COLO829 (cell line): ENCODE data around the gene MTUS2.

Experiments
- DNase-seq: peaks from one replicate; pipeline ENCODE4 v3.0.0; 2012; ENCODE audit warnings: low spot score

The MTUS2 gene

DNA sequence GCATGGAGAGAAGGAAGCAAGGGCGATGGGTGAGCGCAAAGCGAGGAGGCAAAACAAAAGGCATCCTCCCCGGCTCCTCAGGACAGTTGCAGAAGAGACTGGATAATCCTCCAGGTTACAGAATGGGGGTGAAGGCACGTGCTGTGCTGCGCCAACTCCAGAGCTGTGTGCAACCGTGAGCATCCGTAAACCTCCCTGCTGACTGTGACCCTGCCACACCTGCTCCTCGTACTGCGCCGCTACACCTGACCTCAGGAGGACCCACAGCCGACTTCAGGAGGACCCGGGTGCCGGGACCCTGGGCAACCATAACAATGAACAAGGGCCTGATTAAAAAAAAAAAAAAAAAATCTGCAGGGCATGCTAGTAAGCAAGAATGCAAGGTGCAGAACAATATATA lies 706.6 kb downstream of the MTUS2 start:
- no peak for DNase-seq

DNA sequence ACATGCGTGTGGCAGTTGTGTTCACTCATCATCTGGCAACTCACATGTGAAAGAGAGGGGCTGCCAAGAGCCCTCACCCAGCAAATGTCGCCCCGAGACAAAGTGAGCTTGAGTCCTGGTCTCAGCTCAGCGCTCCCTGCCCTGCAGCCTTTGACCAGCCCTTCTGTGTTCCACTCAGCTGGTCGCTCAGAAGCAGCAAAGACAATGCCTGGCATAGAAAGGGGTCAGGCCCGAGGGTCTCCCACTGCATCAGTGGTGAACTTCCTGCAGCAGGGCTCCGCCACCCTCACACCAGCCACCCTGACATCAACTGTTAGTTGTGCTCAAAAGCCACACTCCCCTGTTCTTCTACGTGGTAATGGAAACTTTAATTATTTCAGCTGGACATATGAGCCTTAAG lies 707.4 kb downstream of the MTUS2 start:
- no peak for DNase-seq

DNA sequence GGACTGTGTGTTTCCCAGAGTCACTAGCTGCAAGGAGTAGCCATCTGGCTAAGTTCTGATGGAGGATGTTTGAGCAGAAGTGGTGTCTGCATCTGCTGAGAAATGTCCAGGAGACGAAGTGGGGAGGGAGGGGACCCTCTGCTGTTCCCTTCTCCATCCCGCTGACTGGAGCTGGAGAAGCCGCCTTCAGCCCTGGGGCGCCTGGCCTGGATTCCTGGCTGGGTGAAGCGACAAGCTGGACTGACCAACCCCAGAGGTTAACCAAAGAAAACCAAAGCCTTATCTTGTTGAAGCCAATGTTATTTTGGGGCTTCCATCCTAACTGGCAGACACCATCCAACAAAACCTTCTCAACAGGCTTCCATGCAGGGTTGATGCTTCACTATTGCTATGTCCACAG lies 707.8 kb downstream of the MTUS2 start:
- DNase-seq: no peak

DNA sequence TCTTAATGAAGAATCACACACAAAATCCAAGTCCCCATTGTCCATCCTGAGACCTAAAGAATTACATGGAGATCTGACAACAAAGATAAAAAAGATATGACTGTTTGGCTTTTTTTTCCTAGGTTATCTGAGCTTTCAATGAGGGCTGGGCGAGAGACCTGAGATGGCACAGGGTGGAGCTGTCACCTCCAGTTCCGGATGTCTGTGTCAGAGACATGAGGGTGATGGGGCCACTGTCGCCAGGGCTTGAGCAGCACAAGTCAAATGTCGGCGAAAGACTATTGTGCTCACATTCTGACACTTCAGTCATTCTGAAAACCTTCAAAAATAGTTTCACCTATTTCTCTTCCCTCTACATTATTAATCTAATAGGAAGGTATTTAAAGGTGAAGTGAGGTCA lies 709.6 kb downstream of the MTUS2 start:
- DNase-seq: no peak

DNA sequence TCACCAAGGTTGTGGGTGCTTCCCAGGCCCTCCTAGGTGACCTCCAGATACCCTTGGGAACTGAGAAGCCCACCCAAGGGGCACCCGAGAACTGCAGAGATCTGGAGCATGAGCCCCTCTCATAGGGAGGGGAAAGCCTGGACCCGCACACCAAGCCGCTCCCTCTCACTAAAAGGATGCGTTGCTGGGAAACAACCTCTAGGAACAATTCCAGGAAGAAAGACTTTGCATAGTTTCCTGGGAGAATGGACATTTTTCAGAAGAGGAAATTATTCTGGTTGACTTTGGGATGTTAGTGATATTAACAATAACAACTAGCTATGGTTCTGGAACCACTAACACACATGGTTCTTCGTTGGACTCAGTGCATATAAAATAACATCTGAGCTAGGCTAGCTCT lies 710.8 kb downstream of the MTUS2 start:
- DNase-seq: no peak

DNA sequence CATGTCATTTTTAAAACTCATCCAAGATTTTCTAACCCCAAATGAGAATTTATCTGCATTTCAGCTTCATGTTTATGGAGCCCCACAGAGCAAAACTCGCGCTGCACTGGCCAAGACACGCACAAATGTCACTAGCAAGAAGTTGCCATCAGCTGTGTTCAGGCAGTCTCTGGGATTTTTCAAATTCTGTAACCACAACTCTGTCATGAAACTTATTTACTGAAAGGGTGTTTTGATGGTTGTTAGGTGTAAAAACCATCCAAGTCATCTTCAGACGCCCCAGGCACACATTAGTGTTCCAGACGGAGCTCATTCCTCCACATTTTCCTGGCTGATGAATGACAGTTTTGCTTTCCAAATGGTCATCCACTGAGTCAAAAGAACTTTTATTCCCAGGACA lies 712.0 kb downstream of the MTUS2 start:
- DNase-seq: no peak

DNA sequence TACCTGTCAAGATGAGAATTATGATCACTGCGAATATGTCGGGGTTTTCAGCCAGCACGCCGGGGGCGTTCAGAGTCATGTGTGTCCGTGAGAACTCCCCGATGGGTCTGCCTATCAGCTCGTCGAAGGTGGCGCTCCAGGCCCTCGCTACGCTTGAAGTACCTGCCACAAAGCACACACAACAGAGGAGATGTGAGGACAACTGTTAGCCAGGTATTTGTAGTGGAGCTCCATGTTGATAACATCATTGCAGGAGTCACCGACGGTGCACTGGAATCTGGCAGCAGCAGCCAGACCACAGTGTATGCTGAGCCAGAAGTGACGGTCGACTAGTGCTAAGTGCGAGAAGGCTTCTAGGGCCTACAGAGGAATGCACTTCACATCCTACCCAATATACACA lies 712.7 kb downstream of the MTUS2 start:
- no peak for DNase-seq

DNA sequence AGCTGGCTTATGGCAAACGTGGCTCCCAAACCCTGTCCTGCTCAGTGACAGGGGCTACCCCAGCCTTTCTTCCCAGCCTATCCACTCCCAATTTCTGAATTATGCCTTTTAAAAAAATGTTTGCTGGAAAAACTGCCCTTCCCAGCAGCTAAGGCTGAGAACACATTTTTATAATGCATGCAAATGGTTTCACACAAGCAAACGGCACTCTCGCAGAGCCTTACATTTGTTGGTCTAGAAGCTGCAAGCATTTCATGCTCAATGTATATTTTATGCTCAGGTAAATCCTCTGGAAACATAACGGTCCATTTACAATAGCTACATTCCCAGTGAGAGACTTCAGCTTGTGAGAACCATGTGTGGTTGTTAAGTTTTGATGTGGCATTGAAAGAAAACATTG lies 713.9 kb downstream of the MTUS2 start:
- no peak for DNase-seq

DNA sequence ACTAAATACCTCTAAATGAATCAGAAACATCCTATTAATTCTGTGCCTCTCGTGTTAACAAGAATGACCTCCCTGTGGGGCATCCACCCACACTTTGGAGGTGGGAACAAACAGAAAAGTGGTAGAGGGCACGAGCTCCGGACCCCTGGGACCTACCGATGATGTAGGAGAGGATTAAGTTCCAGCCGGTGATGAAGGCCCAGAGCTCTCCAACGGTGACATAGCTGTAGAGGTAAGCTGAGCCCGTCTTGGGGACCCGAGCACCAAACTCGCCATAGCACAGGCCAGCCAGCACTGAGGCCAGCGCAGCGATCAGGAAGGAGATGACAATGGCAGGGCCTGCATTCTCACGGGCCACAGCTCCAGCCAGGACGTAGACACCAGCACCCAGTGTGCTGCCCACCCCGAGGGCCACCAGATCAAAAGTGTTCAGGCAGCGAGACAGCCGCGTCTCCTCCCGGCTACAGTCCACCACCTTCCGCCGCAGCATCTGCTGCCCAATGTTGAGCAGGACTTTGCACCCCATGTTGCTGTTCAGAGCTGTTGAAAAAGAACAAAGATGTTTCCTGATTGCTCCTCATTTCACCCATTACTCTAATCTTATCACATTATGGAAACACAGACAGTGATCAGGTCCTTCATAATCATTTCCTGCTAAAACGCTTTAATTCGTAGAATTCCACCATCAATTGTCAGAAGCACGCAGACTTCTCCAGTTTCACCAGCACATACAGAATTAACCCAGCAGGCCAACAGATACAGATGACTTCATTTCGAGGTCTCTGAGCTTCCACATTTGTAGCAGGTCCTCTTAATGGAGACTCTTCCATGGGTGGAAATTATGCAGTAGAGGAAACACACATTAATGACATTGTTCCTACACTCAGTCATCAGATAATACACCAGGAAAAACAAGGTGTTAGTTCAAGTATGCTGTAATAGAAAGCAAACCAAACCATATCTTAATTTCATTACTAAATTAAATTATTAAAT lies 715.8 kb downstream of the MTUS2 start:
- DNase-seq: no peak

DNA sequence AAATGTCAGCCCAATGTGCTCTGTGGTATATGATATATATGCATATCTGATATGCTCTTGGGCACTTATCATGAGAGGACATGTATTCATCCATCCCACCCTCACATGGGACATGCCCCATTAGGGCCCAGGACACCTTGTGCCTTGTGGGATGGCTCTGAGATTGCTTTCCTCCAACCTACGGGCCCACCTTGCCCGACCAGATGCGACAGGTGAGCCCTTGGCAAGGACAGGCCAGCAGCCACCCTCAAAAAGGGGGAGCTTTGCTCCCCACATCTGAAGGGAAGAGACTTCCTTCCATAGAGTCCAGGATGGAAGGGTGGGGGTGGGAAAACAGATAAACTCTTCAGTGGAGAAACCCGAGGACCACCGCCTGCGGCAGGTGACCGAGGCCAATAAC lies 716.7 kb downstream of the MTUS2 start:
- no peak for DNase-seq

DNA sequence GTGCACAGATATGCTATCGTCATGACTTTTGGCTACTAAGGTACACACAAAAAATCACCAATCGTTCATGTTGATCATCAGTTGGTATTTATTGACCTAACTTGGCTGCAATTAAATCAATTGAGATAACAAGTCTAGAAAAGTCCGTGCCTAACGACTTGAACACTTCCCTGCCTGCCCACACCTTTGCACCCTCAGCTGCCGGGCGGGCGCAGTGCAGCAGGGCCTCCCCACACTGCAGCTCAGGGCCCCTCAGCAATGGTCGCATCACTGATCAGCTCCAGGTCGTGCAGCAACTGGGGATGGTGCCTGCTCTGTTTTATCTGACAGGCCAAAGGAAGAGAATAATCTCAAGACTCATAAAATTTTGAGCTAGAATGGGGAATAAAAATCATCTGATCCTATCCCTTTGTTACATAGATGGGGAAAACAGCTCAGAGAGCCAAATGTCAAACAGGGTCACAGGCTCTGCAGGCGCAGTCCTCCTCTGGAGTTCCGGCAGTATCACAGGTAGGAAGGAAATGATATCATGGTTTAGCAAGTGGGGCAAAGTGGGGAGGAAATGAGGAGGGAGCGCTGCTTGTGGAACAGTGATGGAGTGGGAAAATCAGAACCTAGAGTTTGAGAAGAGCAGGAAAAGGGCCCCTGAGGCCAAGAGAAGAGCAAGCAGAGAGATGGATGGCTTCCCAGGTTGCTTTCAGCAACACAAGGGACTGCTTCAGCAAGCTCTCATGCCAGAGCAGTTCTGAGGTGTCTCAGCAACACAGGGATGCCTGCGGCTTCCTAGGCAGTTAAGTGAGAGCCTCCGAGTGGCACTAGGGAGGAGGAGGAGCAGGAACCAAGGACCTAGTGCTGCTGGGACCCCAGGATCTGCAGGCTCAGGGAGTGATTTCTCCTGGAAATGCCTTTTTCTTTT lies 717.9 kb downstream of the MTUS2 start:
- no peak for DNase-seq

DNA sequence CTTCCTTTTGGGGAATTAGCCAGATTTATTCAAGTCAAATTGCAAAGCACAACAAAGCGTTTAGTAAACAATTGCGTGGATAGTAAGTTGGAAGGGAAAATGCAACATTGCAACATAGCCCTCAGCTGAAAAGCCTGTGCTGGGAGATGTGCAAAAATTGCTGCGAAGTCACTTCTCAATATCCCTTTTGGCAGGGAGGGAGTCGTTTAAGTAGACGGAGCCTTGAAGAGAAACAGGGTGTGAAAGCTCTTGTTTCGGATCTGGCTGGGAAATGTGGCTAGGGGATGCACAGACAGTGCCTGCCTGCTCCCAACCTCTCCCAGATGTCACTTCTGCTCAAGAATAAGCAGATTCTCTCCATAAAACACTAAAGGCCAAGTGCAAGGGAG lies 718.5 kb downstream of the MTUS2 start:
- DNase-seq: no peak

DNA sequence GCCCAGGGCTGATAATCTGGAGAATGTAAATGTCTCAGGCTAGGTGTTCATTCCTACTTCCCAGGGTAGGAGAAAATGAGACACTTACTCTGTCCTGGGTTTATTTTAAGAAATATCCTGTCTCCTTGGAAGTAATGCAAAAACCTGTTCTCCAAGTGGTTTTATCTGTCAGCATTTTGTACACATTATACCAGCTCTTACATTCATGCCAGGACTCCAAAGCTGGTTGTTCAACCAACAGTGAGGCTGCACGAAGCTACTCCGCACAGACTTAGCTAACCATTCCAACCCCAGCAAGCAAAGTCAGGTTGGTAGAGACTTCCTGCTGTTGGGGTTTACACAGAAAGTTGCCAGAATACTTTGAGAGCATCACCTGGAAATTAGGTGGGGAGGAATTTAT lies 719.7 kb downstream of the MTUS2 start:
- DNase-seq: no peak

DNA sequence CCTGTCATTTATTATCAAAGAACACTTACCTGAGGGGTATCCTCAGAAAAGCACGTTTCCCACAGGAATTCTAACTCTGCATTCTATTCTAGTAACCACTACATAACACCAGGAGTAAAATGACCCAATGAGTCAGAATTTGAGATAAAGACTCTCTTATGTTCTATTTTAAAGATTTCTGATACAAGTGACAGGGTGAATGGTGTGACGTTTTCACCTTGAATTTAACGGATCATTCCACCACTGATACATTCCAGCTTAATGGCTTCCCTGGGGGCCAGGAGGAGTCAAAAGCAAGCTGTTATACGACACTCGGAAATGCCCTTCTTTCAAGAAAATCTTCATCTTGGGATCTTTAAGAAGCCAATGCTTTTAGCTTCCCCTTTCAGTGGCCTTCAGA lies 720.2 kb downstream of the MTUS2 start:
- no peak for DNase-seq

DNA sequence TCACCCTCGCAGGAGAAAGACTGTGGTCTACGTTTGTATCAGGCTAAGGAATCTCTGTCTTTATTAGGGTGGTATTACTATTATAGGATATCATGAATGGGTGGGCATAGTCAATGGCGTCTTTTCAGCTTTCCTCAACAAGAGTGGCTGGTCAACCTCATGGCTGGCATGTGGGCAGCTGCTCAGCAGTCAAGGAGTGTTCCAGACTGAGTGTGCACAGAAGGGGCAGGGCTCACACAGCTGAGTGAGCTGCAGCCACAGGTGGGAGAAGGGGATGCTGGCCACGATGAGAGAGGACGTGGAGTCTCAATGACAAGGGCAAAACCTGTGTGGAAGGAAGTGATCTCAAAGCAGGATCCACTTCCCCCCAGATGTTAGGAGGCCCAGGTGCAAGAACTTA lies 720.7 kb downstream of the MTUS2 start:
- DNase-seq: no peak

DNA sequence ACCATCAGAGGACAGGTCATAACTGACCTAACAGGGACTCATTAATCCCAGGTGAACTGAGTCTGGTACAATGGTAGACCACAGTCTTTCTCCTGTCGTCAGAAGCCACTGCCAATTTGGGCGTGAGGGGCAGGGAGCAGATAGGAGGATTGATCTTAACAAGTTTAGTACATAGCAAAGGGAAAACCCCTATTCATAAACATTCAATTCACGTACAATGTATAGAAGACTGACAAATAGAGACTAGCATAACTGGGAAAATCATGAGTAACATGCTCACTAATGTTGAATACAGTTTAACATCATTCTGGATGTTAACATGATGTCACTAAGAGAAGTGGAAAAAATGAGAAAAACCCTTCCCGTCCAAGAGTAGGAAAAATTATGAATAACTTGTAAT lies 721.3 kb downstream of the MTUS2 start:
- no peak for DNase-seq

DNA sequence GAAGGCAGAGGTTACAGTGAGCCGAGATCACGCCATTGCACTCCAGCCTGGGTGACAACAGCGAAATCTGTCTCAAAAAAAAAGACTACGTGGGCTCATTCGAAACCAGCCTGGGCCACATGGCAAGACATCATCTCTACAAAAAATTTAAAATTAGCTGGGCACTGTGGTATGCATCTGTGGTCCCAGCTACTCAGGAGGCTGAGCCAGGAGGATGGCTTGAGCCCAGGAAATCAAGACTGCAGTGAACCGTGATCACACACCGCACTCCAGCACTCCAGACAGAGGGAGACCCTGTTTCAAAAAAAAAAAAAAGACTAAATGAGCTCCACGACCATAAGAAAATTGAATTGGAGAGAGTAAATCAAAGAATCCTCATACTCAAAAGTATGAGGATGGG lies 722.2 kb downstream of the MTUS2 start:
- DNase-seq: no peak

DNA sequence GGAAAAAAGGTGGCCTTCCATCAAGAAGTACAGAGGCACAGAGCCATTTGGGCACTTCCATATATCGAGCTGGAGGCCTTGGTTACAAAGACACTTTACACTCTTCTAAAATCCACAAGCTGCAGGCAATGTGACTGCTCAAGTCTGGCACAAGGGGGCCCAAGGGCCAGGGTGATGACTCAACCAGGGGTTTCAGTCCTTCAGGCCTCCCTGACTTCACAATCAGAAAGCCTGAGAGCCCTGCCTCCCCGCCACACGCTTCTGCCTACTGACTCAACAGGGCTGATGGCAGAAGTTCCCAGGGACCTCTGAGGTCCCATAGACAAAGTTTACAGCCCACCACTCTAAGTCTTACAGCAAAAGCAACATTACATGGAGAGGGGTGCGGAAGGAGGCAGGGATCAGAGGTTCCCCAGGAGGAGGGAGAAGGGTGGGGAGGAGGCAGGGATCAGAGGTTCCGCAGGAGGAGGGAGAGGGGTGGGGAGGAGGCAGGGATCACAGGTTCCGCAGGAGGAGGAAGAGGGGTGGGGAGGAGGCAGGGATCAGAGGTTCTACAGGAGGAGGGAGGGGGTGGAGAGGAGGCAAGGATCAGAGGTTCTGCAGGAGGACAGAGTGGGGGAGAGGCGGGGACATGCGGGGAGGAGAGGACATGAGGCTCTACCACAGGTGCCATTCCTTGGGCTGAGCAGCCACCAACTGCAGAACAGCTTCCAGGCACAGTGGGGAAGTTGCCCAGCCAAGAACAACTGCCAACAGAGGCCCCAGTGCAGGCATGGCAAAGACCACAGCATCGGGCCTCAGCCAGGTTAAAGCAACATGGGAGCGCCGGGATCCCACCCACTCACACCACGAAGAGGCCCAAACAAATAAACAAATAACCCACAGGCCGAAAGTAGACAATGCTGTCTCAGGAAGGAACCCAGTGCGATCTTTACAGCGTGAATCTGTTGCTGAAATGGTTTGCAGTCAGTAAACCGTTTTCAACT lies 723.4 kb downstream of the MTUS2 start:
- no peak for DNase-seq

DNA sequence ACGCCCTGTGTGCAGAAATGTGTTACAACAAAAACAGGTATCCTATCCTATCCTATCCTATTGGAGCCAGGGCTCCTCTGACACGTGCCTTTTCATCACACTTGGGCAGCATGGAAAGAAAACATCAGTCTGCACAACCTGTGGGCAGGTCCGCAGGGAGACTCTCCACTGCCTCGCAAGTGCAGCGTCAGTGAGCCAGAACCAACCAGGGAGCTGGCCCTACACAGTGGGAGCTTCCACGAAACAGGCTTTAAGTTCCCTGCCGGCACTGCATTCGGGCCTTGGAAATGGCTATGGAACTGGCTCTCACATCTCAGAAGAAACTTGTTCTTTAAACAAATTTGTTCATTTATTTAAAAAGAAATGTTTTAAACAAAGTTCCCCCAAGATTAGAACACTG lies 725.8 kb downstream of the MTUS2 start:
- no peak for DNase-seq

DNA sequence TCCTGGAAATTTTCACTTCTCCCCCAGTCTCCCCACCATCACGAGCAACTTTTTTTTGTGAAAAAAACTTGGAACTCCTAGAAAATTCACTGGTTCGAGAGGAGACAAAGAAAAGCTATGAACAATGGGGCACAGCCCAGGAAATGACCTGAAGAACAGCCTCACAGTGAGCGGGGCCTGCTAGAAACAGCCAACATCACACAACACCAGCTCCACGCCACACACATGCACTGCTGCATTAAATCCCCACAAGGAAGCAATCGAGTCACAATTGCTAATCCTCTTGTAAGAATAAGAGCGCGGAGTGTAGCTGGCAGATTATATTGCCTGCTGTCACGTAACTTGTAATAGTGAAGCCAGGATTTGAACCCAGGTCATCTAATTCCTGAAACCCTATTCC lies 726.5 kb downstream of the MTUS2 start:
- no peak for DNase-seq

DNA sequence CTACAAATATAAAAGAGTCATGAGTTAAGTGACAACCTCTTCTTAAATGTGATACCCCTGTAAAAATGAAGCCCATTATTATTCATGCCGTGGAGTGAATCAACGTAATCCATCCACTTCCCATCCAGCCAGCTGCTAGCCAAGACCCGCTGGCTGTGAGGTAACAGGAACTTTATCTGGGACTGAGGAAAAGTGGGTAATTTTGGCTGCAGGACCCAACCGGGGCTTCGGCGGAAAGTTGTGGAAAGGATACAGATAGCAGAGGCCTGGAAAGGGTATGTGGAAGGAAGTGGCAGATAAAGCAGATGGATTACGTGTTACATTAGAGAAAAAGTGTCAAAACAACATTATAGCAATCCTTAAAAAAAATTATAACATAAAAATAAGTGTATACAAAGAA lies 727.0 kb downstream of the MTUS2 start:
- no peak for DNase-seq

DNA sequence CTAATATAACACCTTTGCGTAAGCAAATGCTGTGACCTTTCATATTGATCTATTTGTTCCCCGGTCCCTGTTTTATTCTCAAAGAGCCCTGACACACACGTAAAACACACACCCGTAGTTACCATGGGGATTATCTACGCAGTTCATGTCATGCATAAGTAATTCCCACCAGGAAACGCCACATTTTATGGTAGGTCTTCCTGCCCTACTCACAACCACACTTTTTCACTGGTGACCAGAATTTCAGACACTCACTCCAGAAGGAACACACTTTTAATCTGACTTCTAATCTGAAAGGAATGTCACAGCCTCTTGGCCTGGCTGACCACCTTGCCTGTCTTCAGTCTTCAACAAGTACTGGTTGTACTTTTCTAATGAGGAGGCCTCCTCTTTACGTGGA lies 728.6 kb downstream of the MTUS2 start:
- DNase-seq: no peak
